H1 (cell line): ENCODE measurements around the gene ZNF697. TPM values are rescaled to one million over a fixed set of nuclear protein-coding genes. Genes with fewer than 3 reads are reported as not detected.

ENCODE experiments used
- EZH2 ChIP-seq: fragments of 200-600 bp; sonication (generic); IDR thresholded peaks from 2 replicates; pipeline ENCODE4 v1.7.1; 2012; ENCODE audit warnings: low read depth, mild to moderate bottlenecking, moderate library complexity, low read length, inconsistent platforms; ENCODE audit not compliant: severe bottlenecking
- SIN3A ChIP-seq, 2 experiments: IDR thresholded peaks in 1 of 2; conservative IDR thresholded peaks in 1 of 2; 2 replicates each; pipeline ENCODE4 v1.6.1; 2011 to 2012; ENCODE audit warnings: low read length in 2 of 2, improper control_type of control experiment in 1 of 2, low read depth in 1 of 2, mild to moderate bottlenecking in 1 of 2
- TAF1 ChIP-seq: IDR thresholded peaks from 2 replicates; pipeline ENCODE4 v1.6.1; 2011; ENCODE audit warnings: mild to moderate bottlenecking, low read depth, low read length
- polyA plus RNA-seq, 7 experiments: library from polyadenylated mRNA; depleted of rRNA in 3 of 7; stranded (reverse) in 5 of 7; unstranded in 2 of 7; fragments of >200 nt in 5 of 7; fragments of 200-250 nt in 2 of 7; gene quantifications; 1 replicate in 5 of 7; 2 replicates in 1 of 7; 4 replicates in 1 of 7; pipeline versions ENCODE4 v1.2.1 to v1.2.3, GENCODE V29; 2011 to 2013; ENCODE audit warnings: missing spikeins in 2 of 7, mixed read lengths in 2 of 7
- total RNA-seq: library from RNA; stranded (reverse); fragmentation: NEBNext Ultra II Directional; extraction: Animal tissue kit (Norgen Biotek cat#: 25700); gene quantifications from 2 replicates; pipeline ENCODE4 v1.2.1, GENCODE V29; 2021
- TF ChIP-seq, protein P1 (sequence below): fragments of 300-600 bp; sonication (generic); IDR thresholded peaks from 2 replicates; pipeline ENCODE4 v1.7.1; 2012; ENCODE audit warnings: low read length, moderate library complexity, mild to moderate bottlenecking, inconsistent platforms; ENCODE audit not compliant: insufficient replicate concordance

The ZNF697 gene
- total and polyA plus RNA-seq, 2 of the 8 experiments (the other 6 are each of a cell fraction or from before 2014, with no cell fraction given), result 5.6 to 18.3 TPM

DNA sequence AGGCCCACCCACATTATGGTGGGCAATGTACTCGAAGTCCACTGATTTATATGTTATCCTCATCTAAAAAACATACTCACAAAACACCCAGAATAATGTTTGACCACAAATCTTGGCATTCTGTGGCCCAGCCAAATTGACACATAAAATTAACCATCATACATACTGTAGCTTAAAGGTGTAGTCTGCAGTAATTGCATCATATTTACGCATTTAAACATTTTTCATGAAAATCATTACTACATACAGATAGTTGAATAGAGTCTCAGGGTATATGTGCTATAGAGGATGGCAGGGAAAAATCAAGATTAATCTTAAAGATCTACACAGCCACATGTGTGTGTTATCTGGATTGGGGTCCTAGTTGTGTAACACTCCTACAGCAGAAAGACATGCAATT is 14.5 kb downstream of the ZNF697 start (continued):
- TF ChIP-seq, protein P1, sequence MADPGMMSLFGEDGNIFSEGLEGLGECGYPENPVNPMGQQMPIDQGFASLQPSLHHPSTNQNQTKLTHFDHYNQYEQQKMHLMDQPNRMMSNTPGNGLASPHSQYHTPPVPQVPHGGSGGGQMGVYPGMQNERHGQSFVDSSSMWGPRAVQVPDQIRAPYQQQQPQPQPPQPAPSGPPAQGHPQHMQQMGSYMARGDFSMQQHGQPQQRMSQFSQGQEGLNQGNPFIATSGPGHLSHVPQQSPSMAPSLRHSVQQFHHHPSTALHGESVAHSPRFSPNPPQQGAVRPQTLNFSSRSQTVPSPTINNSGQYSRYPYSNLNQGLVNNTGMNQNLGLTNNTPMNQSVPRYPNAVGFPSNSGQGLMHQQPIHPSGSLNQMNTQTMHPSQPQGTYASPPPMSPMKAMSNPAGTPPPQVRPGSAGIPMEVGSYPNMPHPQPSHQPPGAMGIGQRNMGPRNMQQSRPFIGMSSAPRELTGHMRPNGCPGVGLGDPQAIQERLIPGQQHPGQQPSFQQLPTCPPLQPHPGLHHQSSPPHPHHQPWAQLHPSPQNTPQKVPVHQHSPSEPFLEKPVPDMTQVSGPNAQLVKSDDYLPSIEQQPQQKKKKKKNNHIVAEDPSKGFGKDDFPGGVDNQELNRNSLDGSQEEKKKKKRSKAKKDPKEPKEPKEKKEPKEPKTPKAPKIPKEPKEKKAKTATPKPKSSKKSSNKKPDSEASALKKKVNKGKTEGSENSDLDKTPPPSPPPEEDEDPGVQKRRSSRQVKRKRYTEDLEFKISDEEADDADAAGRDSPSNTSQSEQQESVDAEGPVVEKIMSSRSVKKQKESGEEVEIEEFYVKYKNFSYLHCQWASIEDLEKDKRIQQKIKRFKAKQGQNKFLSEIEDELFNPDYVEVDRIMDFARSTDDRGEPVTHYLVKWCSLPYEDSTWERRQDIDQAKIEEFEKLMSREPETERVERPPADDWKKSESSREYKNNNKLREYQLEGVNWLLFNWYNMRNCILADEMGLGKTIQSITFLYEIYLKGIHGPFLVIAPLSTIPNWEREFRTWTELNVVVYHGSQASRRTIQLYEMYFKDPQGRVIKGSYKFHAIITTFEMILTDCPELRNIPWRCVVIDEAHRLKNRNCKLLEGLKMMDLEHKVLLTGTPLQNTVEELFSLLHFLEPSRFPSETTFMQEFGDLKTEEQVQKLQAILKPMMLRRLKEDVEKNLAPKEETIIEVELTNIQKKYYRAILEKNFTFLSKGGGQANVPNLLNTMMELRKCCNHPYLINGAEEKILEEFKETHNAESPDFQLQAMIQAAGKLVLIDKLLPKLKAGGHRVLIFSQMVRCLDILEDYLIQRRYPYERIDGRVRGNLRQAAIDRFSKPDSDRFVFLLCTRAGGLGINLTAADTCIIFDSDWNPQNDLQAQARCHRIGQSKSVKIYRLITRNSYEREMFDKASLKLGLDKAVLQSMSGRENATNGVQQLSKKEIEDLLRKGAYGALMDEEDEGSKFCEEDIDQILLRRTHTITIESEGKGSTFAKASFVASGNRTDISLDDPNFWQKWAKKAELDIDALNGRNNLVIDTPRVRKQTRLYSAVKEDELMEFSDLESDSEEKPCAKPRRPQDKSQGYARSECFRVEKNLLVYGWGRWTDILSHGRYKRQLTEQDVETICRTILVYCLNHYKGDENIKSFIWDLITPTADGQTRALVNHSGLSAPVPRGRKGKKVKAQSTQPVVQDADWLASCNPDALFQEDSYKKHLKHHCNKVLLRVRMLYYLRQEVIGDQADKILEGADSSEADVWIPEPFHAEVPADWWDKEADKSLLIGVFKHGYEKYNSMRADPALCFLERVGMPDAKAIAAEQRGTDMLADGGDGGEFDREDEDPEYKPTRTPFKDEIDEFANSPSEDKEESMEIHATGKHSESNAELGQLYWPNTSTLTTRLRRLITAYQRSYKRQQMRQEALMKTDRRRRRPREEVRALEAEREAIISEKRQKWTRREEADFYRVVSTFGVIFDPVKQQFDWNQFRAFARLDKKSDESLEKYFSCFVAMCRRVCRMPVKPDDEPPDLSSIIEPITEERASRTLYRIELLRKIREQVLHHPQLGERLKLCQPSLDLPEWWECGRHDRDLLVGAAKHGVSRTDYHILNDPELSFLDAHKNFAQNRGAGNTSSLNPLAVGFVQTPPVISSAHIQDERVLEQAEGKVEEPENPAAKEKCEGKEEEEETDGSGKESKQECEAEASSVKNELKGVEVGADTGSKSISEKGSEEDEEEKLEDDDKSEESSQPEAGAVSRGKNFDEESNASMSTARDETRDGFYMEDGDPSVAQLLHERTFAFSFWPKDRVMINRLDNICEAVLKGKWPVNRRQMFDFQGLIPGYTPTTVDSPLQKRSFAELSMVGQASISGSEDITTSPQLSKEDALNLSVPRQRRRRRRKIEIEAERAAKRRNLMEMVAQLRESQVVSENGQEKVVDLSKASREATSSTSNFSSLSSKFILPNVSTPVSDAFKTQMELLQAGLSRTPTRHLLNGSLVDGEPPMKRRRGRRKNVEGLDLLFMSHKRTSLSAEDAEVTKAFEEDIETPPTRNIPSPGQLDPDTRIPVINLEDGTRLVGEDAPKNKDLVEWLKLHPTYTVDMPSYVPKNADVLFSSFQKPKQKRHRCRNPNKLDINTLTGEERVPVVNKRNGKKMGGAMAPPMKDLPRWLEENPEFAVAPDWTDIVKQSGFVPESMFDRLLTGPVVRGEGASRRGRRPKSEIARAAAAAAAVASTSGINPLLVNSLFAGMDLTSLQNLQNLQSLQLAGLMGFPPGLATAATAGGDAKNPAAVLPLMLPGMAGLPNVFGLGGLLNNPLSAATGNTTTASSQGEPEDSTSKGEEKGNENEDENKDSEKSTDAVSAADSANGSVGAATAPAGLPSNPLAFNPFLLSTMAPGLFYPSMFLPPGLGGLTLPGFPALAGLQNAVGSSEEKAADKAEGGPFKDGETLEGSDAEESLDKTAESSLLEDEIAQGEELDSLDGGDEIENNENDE, result no peak
- no peak for TF ChIP-seq TAF1
- no peak for TF ChIP-seq EZH2
- TF ChIP-seq SIN3A (conservative IDR thresholded peaks at IDR 0.05 in 1 of 2, IDR thresholded peaks at IDR 0.05 in 1 of 2; ENCODE audit: low read depth in 1 of 2, low read length in 2 of 2), result no peak
